ENCODE data around the gene ATP10B.

ATP10B gene

GRCh38 chr5:160629003-160629402 lies 223.0 kb downstream of the ATP10B start:
- no peak for TF ChIP-seq BHLHE40 (IDR thresholded peaks at IDR 0.05; ENCODE audit: borderline replicate concordance)
- ChIA-PET POLR2A (no interaction called here), CTCF (no interaction called here)
- no peak for DNase-seq (ENCODE audit: extremely low spot score)

DNA sequence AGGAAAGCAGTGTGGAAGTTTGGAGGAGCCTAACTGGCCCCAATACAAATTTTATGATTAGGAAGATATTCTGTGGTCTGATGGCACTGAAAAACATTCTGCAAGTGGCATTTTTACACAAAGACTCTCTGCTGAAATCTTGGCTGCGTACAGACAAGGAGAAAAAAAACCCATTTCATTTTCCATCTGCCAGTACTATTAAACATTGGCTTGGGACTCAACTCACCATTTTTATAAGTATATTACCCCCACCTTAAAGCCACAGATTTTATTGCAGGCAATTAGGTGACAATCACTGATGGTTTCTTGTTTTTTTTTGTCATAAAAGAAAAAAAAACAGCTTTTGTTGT lies 223.4 kb downstream of the ATP10B start:
- no peak for TF ChIP-seq SUZ12 (IDR thresholded peaks at IDR 0.05)
- no peak for TF ChIP-seq FOXA1 (IDR thresholded peaks at IDR 0.05)
- TF ChIP-seq ARNT (IDR thresholded peaks at IDR 0.05): no peak
- TF ChIP-seq, protein P1, sequence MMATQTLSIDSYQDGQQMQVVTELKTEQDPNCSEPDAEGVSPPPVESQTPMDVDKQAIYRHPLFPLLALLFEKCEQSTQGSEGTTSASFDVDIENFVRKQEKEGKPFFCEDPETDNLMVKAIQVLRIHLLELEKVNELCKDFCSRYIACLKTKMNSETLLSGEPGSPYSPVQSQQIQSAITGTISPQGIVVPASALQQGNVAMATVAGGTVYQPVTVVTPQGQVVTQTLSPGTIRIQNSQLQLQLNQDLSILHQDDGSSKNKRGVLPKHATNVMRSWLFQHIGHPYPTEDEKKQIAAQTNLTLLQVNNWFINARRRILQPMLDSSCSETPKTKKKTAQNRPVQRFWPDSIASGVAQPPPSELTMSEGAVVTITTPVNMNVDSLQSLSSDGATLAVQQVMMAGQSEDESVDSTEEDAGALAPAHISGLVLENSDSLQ (IDR thresholded peaks at IDR 0.05): no peak
- no peak for TF ChIP-seq FOXK2 (IDR thresholded peaks at IDR 0.05)
- no peak for TF ChIP-seq HDGF (IDR thresholded peaks at IDR 0.05; ENCODE audit: borderline replicate concordance)
- TF ChIP-seq SP1 (IDR thresholded peaks at IDR 0.05): no peak
- TF ChIP-seq ZNF384 (IDR thresholded peaks at IDR 0.05): no peak
- TF ChIP-seq LEF1 (IDR thresholded peaks at IDR 0.05; ENCODE audit: borderline replicate concordance): no peak
- CTCF ChIA-PET: no interaction called here
- DNase-seq (ENCODE audit: extremely low spot score): no peak
- POLR2A ChIA-PET: no interaction called here

- TF ChIP-seq HDGF (IDR thresholded peaks at IDR 0.05; ENCODE audit: borderline replicate concordance) (no peak), ZNF384 (IDR thresholded peaks at IDR 0.05) (no peak), L3MBTL2 (conservative IDR thresholded peaks at IDR 0.05) (no peak), NFRKB (IDR thresholded peaks at IDR 0.05) (no peak), ARNT (IDR thresholded peaks at IDR 0.05) (no peak), FOXK2 (IDR thresholded peaks at IDR 0.05) (no peak), ELF4 (IDR thresholded peaks at IDR 0.05) (no peak), FOXA1 (IDR thresholded peaks at IDR 0.05) (no peak), BHLHE40 (IDR thresholded peaks at IDR 0.05; ENCODE audit: borderline replicate concordance) (no peak)
- TF ChIP-seq, protein P1 (IDR thresholded peaks at IDR 0.05): no peak
Observed at GRCh38 chr5:160627921-160628618, 223.9 kb downstream of the ATP10B start.

DNA sequence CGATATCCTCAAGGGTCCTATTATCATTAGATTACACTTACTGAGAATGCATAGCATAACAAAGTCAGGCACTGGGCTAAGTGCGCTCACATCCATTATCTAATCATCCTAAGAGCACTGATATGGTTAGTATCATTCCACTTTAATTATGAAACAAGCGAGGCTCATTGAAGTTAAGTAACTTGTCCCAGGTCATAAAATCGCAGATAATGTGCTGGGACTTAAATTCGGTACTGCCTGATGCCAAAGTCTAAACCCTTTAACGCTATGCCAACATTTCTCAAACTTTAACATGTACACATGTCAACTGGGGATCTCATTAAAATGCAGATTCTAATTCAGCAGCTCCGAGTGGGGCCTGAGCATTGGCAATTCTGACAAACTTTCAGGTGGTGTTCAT lies 225.7 kb downstream of the ATP10B start:
- ChIA-PET CTCF (interaction anchor here (1.3 kb wide), 1 partner anchor 187 kb away, joined by 3 read pairs; no protein-coding TSS in a partner anchor), POLR2A (no interaction called here)
- no peak for TF ChIP-seq L3MBTL2 (conservative IDR thresholded peaks at IDR 0.05)
- no peak for TF ChIP-seq ARNT (IDR thresholded peaks at IDR 0.05)
- TF ChIP-seq FOXA1 (IDR thresholded peaks at IDR 0.05): no peak
- TF ChIP-seq ELF4 (IDR thresholded peaks at IDR 0.05): no peak
- no peak for TF ChIP-seq FOXK2 (IDR thresholded peaks at IDR 0.05)
- TF ChIP-seq HDGF (IDR thresholded peaks at IDR 0.05; ENCODE audit: borderline replicate concordance): no peak
- no peak for TF ChIP-seq TARDBP (IDR thresholded peaks at IDR 0.05)
- TF ChIP-seq FOXM1 (IDR thresholded peaks at IDR 0.05; ENCODE audit: borderline replicate concordance): no peak
- TF ChIP-seq SP1 (IDR thresholded peaks at IDR 0.05): no peak
- no peak for TF ChIP-seq NFRKB (IDR thresholded peaks at IDR 0.05)
- TF ChIP-seq CTBP1 (IDR thresholded peaks at IDR 0.05; ENCODE audit: borderline replicate concordance): no peak
- TF ChIP-seq, protein P1 (IDR thresholded peaks at IDR 0.05): no peak
- TF ChIP-seq SUZ12 (IDR thresholded peaks at IDR 0.05): no peak
- TF ChIP-seq LEF1 (IDR thresholded peaks at IDR 0.05; ENCODE audit: borderline replicate concordance): no peak
- no peak for TF ChIP-seq ZNF384 (IDR thresholded peaks at IDR 0.05)
- TF ChIP-seq BHLHE40 (IDR thresholded peaks at IDR 0.05; ENCODE audit: borderline replicate concordance): no peak
- DNase-seq (ENCODE audit: extremely low spot score): no peak

More at GRCh38 chr5:160627921-160628618, 223.9 kb downstream of the ATP10B start:
- no peak for DNase-seq (ENCODE audit: extremely low spot score)
- POLR2A ChIA-PET: no interaction called here
- CTCF ChIA-PET: no interaction called here

GRCh38 chr5:160621526-160621925 lies 230.5 kb downstream of the ATP10B start:
- CTCF ChIA-PET: no interaction called here
- DNase-seq (ENCODE audit: extremely low spot score): no peak
- POLR2A ChIA-PET: no interaction called here
- no peak for TF ChIP-seq SP1 (IDR thresholded peaks at IDR 0.05)
- TF ChIP-seq, protein P1 (IDR thresholded peaks at IDR 0.05): no peak
- no peak for TF ChIP-seq ELF4 (IDR thresholded peaks at IDR 0.05)
- TF ChIP-seq FOXA1 (IDR thresholded peaks at IDR 0.05): no peak
- TF ChIP-seq L3MBTL2 (conservative IDR thresholded peaks at IDR 0.05): no peak
- TF ChIP-seq NFRKB (IDR thresholded peaks at IDR 0.05): no peak
- no peak for TF ChIP-seq ARNT (IDR thresholded peaks at IDR 0.05)
- no peak for TF ChIP-seq FOXK2 (IDR thresholded peaks at IDR 0.05)
- no peak for TF ChIP-seq ZNF384 (IDR thresholded peaks at IDR 0.05)
- TF ChIP-seq FOXM1 (IDR thresholded peaks at IDR 0.05; ENCODE audit: borderline replicate concordance): no peak
- TF ChIP-seq CTBP1 (IDR thresholded peaks at IDR 0.05; ENCODE audit: borderline replicate concordance): no peak
- no peak for TF ChIP-seq LEF1 (IDR thresholded peaks at IDR 0.05; ENCODE audit: borderline replicate concordance)

DNA sequence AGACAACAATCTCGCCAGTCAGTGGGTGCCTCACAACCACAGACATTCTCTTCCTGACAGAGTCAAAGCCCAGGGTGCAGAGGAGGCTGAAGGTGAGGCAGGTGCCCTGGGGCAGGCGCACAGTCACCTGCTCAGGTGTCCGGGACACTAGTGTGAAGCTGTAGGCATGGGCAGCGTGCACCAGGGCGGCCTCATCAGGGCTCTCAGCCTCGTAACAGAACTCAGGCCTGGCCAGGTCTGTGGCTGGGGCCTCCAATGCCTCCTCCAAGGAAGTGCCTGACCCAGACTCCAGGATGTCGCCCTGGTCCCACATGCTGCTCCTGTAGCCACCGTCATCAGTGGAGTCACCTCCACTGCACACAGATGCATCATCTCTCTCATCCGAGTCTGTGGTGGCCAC lies 231.6 kb downstream of the ATP10B start:
- ChIA-PET CTCF (no interaction called here), POLR2A (no interaction called here)
- TF ChIP-seq TARDBP (IDR thresholded peaks at IDR 0.05) (no peak), HDGF (IDR thresholded peaks at IDR 0.05; ENCODE audit: borderline replicate concordance) (no peak), NFRKB (IDR thresholded peaks at IDR 0.05) (no peak), FOXM1 (IDR thresholded peaks at IDR 0.05; ENCODE audit: borderline replicate concordance) (no peak), ELF4 (IDR thresholded peaks at IDR 0.05) (no peak), BHLHE40 (IDR thresholded peaks at IDR 0.05; ENCODE audit: borderline replicate concordance) (no peak), L3MBTL2 (conservative IDR thresholded peaks at IDR 0.05) (no peak), ARNT (IDR thresholded peaks at IDR 0.05) (no peak), CTBP1 (IDR thresholded peaks at IDR 0.05; ENCODE audit: borderline replicate concordance) (no peak), FOXK2 (IDR thresholded peaks at IDR 0.05) (no peak), LEF1 (IDR thresholded peaks at IDR 0.05; ENCODE audit: borderline replicate concordance) (no peak), SP1 (IDR thresholded peaks at IDR 0.05) (no peak), SUZ12 (IDR thresholded peaks at IDR 0.05) (no peak), ZNF384 (IDR thresholded peaks at IDR 0.05) (no peak), FOXA1 (IDR thresholded peaks at IDR 0.05) (no peak)
- TF ChIP-seq, protein P1 (IDR thresholded peaks at IDR 0.05): no peak
- no peak for DNase-seq (ENCODE audit: extremely low spot score)

All from HEK293T (cell line).